HepG2 (cell line): ENCODE results near the gene SIRPA. TPM values are rescaled to one million over a fixed set of nuclear protein-coding genes. Genes with fewer than 3 reads are reported as not detected.

Source experiments
- ATAC-seq: fragments of 200-7000 bp; cut with Tn5 transposase; 3 replicates; pipeline ENCODE4 v1.9.1; 2020; ENCODE audit warnings: mild to moderate bottlenecking, moderate library complexity
- BruUV-seq: library from RNA; stranded (reverse); fragments of 400-500 nt; replicated peaks from 2 replicates; lab custom pipeline; 2021; lab: Mats Ljungman, UMichigan
- CTCF ChIA-PET: fragments of 300-600 bp; formaldehyde crosslinking; extraction: SDS; loops from one replicate; lab custom pipeline; 2021; ENCODE audit warnings: low total read pairs, inconsistent platforms, low intra/inter-chr PET ratio; lab: Yijun Ruan, JAX
- POLR2A ChIA-PET: fragments of 350-600 bp; sonication (Branson Sonifier 250); formaldehyde crosslinking; loops from one replicate; lab custom pipeline; 2020; ENCODE audit warnings: antibody characterized with exemption, inconsistent platforms; lab: Yijun Ruan, JAX
- DNase-seq: peaks from one replicate; pipeline ENCODE4 v3.0.0-alpha.2; 2015; ENCODE audit warnings: low spot score
- FAIRE-seq: peaks from 3 replicates; lab custom pipeline; 2011; peaks lifted over from hg19 to GRCh38; lab: Jason Lieb, UNC
- H2AFZ ChIP-seq: one replicate; pipeline ENCODE4 v1.6.1; 2011; ENCODE audit warnings: low read length, inconsistent platforms
- H3K27ac ChIP-seq: fragments of 300-600 bp; 3 replicates; pipeline ENCODE4 v1.8.0; 2011; ENCODE audit warnings: mixed run types, mild to moderate bottlenecking, mixed read lengths, low read length, inconsistent platforms; ENCODE audit not compliant: insufficient read depth; ENCODE audit errors: extremely low read length
- H3K27me3 ChIP-seq, 2 experiments: fragments of 200-600 bp in 1 of 2; 2 replicates in 1 of 2; 3 replicates in 1 of 2; pipeline versions ENCODE4 v1.6.0 to v1.8.0; 2011; ENCODE audit warnings: low read length in 2 of 2, mild to moderate bottlenecking in 2 of 2, moderate library complexity in 2 of 2, inconsistent platforms in 1 of 2; ENCODE audit not compliant: insufficient read depth in 2 of 2, control insufficient read depth in 1 of 2
- H3K36me3 ChIP-seq, 2 experiments: fragments of 200-600 bp in 1 of 2; replicated peaks in 1 of 2; 2 replicates in 1 of 2; 3 replicates in 1 of 2; pipeline versions ENCODE4 v1.5.1 to v1.8.0; 2011; ENCODE audit warnings: low read length in 2 of 2, inconsistent platforms in 1 of 2; ENCODE audit not compliant: insufficient read depth in 2 of 2, control insufficient read depth in 1 of 2
- H3K4me1 ChIP-seq: 2 replicates; pipeline ENCODE4 v1.5.1; 2012; ENCODE audit warnings: low read length, inconsistent platforms; ENCODE audit not compliant: insufficient read depth
- H3K4me2 ChIP-seq: 2 replicates; pipeline ENCODE4 v1.6.0; 2011; ENCODE audit warnings: low read depth, low read length, inconsistent platforms
- H3K4me3 ChIP-seq, 3 experiments: fragments of 200-600 bp in 1 of 3; sonication (generic), shearing (Covaris generic) in 1 of 3; replicated peaks in 1 of 3; 2 replicates each; pipeline ENCODE4 v1.5.1; 2011 to 2016; ENCODE audit warnings: low read length in 3 of 3, inconsistent platforms in 2 of 3, low read depth in 2 of 3, mild to moderate bottlenecking in 2 of 3, control low read depth in 1 of 3, mixed read lengths in 1 of 3; ENCODE audit not compliant: insufficient read depth in 1 of 3
- H3K79me2 ChIP-seq: one replicate; pipeline ENCODE4 v1.6.1; 2011; ENCODE audit warnings: low read length, inconsistent platforms; ENCODE audit not compliant: insufficient read depth
- H3K9ac ChIP-seq: 2 replicates; pipeline ENCODE4 v1.6.0; 2011; ENCODE audit warnings: mild to moderate bottlenecking, low read depth, low read length, inconsistent platforms; ENCODE audit not compliant: insufficient read depth
- H3K9me3 ChIP-seq: 2 replicates; pipeline ENCODE4 v1.5.1; 2012; ENCODE audit warnings: mild to moderate bottlenecking, low read length
- H4K20me1 ChIP-seq: 2 replicates; pipeline ENCODE4 v1.6.0; 2011; ENCODE audit warnings: inconsistent platforms, mild to moderate bottlenecking, low read length, moderate library complexity; ENCODE audit not compliant: insufficient read depth
- ATM ChIP-seq: fragments of 450-650 bp; IDR thresholded peaks from 2 replicates; pipeline ENCODE4 v1.7.1; 2017; ENCODE audit warnings: mild to moderate bottlenecking, borderline replicate concordance
- BHLHE40 ChIP-seq: IDR thresholded peaks from 2 replicates; pipeline ENCODE4 v1.6.1; 2011; ENCODE audit warnings: low read length, improper control_type of control experiment
- MTA1 ChIP-seq: sonication (generic); formaldehyde crosslinking; IDR thresholded peaks from 2 replicates; pipeline ENCODE4 v1.4.0; 2020; ENCODE audit warnings: missing genetic modification reagents, mild to moderate bottlenecking, borderline replicate concordance
- PCBP2 ChIP-seq: fragments of 200-400 bp; formaldehyde crosslinking; optimal IDR thresholded peaks from 2 replicates; pipeline ENCODE3; 2018; ENCODE audit warnings: low read length, low read depth; ENCODE audit not compliant: poor library complexity, severe bottlenecking
- XBP1 ChIP-seq: sonication (generic); formaldehyde crosslinking; IDR thresholded peaks from 2 replicates; pipeline ENCODE4 v1.5.0; 2020; ENCODE audit warnings: missing genetic modification reagents
- ZNF468 ChIP-seq: sonication (generic); formaldehyde crosslinking; IDR thresholded peaks from 2 replicates; pipeline ENCODE4 v1.8.0; 2022; ENCODE audit warnings: mild to moderate bottlenecking, moderate library complexity, missing genetic modification reagents
- ZNF772 ChIP-seq: sonication (generic); formaldehyde crosslinking; IDR thresholded peaks from 2 replicates; pipeline ENCODE4 v1.5.0; 2020; ENCODE audit warnings: mild to moderate bottlenecking, missing genetic modification reagents
- ZNF839 ChIP-seq: sonication (generic); formaldehyde crosslinking; IDR thresholded peaks from 2 replicates; pipeline ENCODE4 v1.4.0; 2020; ENCODE audit warnings: missing genetic modification reagents, mild to moderate bottlenecking, borderline replicate concordance
- WGBS: methylation state at CpG from one replicate; pipeline ENCODE4 v1.1.6; 2017; ENCODE audit warnings: low lambda C conversion rate; 5-methylcytosine and 5-hydroxymethylcytosine counted together
- in situ Hi-C: cut with HindIII; loops from 2 replicates; pipeline ENCODE4 v1.10.0; 2017; ENCODE audit warnings: low pct_unique_long_range_greater_than_20kb; ENCODE audit not compliant: extremely low pct_ligation_motif_present
- intact Hi-C: fragments of 100-400 bp; cut with micrococcal nuclease; formaldehyde crosslinking; loops from one replicate; pipeline ENCODE4 v1.10.0; 2022; ENCODE audit not compliant: unreplicated experiment
- polyA plus RNA-seq, 8 experiments: library from polyadenylated mRNA; depleted of rRNA in 3 of 8; stranded (reverse) in 7 of 8; unstranded in 1 of 8; fragments of >200 nt; fragmentation: Illumina TruSeq in 4 of 8; extraction: Trizol in 4 of 8; gene quantifications; 2 replicates each; pipeline versions ENCODE4 v1.2.1 to v1.2.3, GENCODE V29; 2011 to 2016; ENCODE audit warnings: low read depth in 4 of 8, missing spikeins in 1 of 8, mixed read lengths in 1 of 8; ENCODE audit not compliant: insufficient read depth in 1 of 8
- total RNA-seq, 5 experiments: library from RNA; depleted of rRNA; stranded (reverse); fragments of >200 nt; fragmentation: Illumina TruSeq; extraction: Trizol; gene quantifications; 2 replicates each; pipeline ENCODE4 v1.2.3, GENCODE V29; 2016; ENCODE audit warnings: low read depth in 1 of 5
- TF ChIP-seq, protein P1 (sequence below): IDR thresholded peaks from 2 replicates; pipeline ENCODE4 v1.6.1; 2018; ENCODE audit warnings: missing genetic modification reagents

The SIRPA gene
- total and polyA plus RNA-seq, 2 of the 13 experiments (the other 11 are each of a cell fraction or from before 2014, with no cell fraction given): 7.2 to 17.6 TPM

GRCh38 chr20:1879934-1880333 is 15.3 kb upstream of the SIRPA start:
- Histone ChIP-seq H3K27ac (no peak overlapping the region), H3K9ac (no peak overlapping the region), H3K9me3 (no peaks in the 10 kb centered on the region), H3K79me2 (no peaks in the 10 kb centered on the region), H3K4me2 (no peak overlapping the region), H3K36me3 (no peaks in the 10 kb centered on the region), H4K20me1 (no peaks in the 10 kb centered on the region), H3K27me3 (peaks cover 0 to 2% of the 10 kb centered on the region in 2 experiments; a peak in 3 of 5 replicates), H3K4me3 (no peak overlapping the region), H3K4me1 (peaks cover 69% of the 10 kb centered on the region), H2AFZ (no peak overlapping the region)
- in situ Hi-C loops: no loop called here
- DNase-seq: no peak
- ChIA-PET POLR2A (no interaction called here), CTCF (no interaction called here)
- TF ChIP-seq ZNF772 (CRISPR knock-in tag) (no peak), ZNF839 (no peak), MTA1 (CRISPR knock-in tag) (no peak), ATM (no peak), ZNF468 (CRISPR knock-in tag) (no peak), PCBP2 (peak; percentile 27), BHLHE40 (no peak), XBP1 (CRISPR knock-in tag) (no peak)
- TF ChIP-seq, protein P1, sequence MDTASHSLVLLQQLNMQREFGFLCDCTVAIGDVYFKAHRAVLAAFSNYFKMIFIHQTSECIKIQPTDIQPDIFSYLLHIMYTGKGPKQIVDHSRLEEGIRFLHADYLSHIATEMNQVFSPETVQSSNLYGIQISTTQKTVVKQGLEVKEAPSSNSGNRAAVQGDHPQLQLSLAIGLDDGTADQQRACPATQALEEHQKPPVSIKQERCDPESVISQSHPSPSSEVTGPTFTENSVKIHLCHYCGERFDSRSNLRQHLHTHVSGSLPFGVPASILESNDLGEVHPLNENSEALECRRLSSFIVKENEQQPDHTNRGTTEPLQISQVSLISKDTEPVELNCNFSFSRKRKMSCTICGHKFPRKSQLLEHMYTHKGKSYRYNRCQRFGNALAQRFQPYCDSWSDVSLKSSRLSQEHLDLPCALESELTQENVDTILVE: no peak
- ATAC-seq: no peak
- no TSS peak for BruUV-seq
- intact Hi-C loops: no loop called here
- 16% methylated on average over 4 of the region's 4 CpGs for WGBS
- no peak for FAIRE-seq
